H9 (cell line): ENCODE measurements around the gene KIF26B. TPM values are rescaled to one million over a fixed set of nuclear protein-coding genes. Genes with fewer than 3 reads are reported as not detected.

Experiments
- DNase-seq: peaks from one replicate; pipeline ENCODE4 v3.0.0-alpha.2; 2017
- H2AFZ ChIP-seq: one replicate; pipeline ENCODE4 v1.6.1; 2013; ENCODE audit warnings: mild to moderate bottlenecking, low read length, control low read depth, moderate library complexity
- H2AK5ac ChIP-seq: 2 replicates; pipeline ENCODE4 v1.6.1; 2013; ENCODE audit warnings: low read length, control low read depth, mixed read lengths; ENCODE audit not compliant: insufficient read length
- H2BK120ac ChIP-seq: one replicate; pipeline ENCODE4 v1.6.1; 2013; ENCODE audit warnings: low read depth, mild to moderate bottlenecking, low read length, control low read depth, inconsistent platforms; ENCODE audit not compliant: poor library complexity, severe bottlenecking
- H2BK12ac ChIP-seq: 2 replicates; pipeline ENCODE4 v1.6.1; 2013; ENCODE audit warnings: low read length, control low read depth, mixed read lengths, low read depth; ENCODE audit not compliant: insufficient read length
- H2BK15ac ChIP-seq: 2 replicates; pipeline ENCODE4 v1.6.1; 2013; ENCODE audit warnings: low read depth, low read length, control low read depth
- H2BK20ac ChIP-seq: one replicate; pipeline ENCODE4 v1.6.1; 2013; ENCODE audit warnings: low read depth, mild to moderate bottlenecking, low read length, control low read depth, inconsistent platforms; ENCODE audit not compliant: poor library complexity, severe bottlenecking
- H2BK5ac ChIP-seq: 2 replicates; pipeline ENCODE4 v1.6.1; 2013; ENCODE audit warnings: low read length, control low read depth, mixed read lengths; ENCODE audit not compliant: insufficient read length
- H3K14ac ChIP-seq: 2 replicates; pipeline ENCODE4 v1.6.1; 2013; ENCODE audit warnings: low read length, control low read depth; ENCODE audit not compliant: insufficient read depth
- H3K18ac ChIP-seq: 2 replicates; pipeline ENCODE4 v1.6.1; 2013; ENCODE audit warnings: low read depth, mild to moderate bottlenecking, mixed read lengths, low read length, control low read depth; ENCODE audit not compliant: insufficient read length
- H3K23ac ChIP-seq: 2 replicates; pipeline ENCODE4 v1.6.1; 2013; ENCODE audit warnings: low read length, control low read depth, mixed read lengths, low read depth; ENCODE audit not compliant: insufficient read length
- H3K23me2 ChIP-seq: 2 replicates; pipeline ENCODE4 v1.6.1; 2013; ENCODE audit warnings: low read depth, mild to moderate bottlenecking, mixed read lengths, low read length, control low read depth; ENCODE audit not compliant: insufficient read length, poor library complexity, severe bottlenecking
- H3K27ac ChIP-seq: 2 replicates; pipeline ENCODE4 v1.5.1; 2013; ENCODE audit warnings: low read length, control low read depth, mixed read lengths, low read depth; ENCODE audit not compliant: insufficient read length
- H3K27me3 ChIP-seq: 2 replicates; pipeline ENCODE4 v1.6.1; 2013; ENCODE audit warnings: low read length, control low read depth, inconsistent platforms; ENCODE audit not compliant: insufficient read depth
- H3K4ac ChIP-seq: 2 replicates; pipeline ENCODE4 v1.6.1; 2013; ENCODE audit warnings: low read depth, mild to moderate bottlenecking, control low read depth, inconsistent platforms, low read length, moderate library complexity
- H3K4me1 ChIP-seq: 2 replicates; pipeline ENCODE4 v1.6.1; 2013; ENCODE audit warnings: low read length, control low read depth, inconsistent platforms; ENCODE audit not compliant: insufficient read depth
- H3K4me2 ChIP-seq: 2 replicates; pipeline ENCODE4 v1.6.1; 2013; ENCODE audit warnings: low read length, control low read depth, mixed read lengths; ENCODE audit not compliant: insufficient read length, insufficient read depth
- H3K56ac ChIP-seq: 2 replicates; pipeline ENCODE4 v1.6.1; 2013; ENCODE audit warnings: low read depth, mild to moderate bottlenecking, mixed read lengths, low read length, control low read depth; ENCODE audit not compliant: insufficient read length
- H3K79me1 ChIP-seq: 2 replicates; pipeline ENCODE4 v1.6.1; 2013; ENCODE audit warnings: low read depth, mild to moderate bottlenecking, moderate library complexity, low read length, control low read depth, inconsistent platforms; ENCODE audit not compliant: insufficient read depth, poor library complexity, severe bottlenecking
- H3K79me2 ChIP-seq: 2 replicates; pipeline ENCODE4 v1.6.1; 2013; ENCODE audit warnings: low read length, control low read depth, inconsistent platforms; ENCODE audit not compliant: insufficient read depth
- H3K9ac ChIP-seq: 2 replicates; pipeline ENCODE4 v1.6.1; 2013; ENCODE audit warnings: low read length, control low read depth, mixed read lengths; ENCODE audit not compliant: insufficient read length; ENCODE audit errors: extremely low read depth
- H3K9me3 ChIP-seq: one replicate; pipeline ENCODE4 v1.6.1; 2013; ENCODE audit warnings: low read depth, low read length, inconsistent platforms; ENCODE audit not compliant: control insufficient read depth
- H3T11ph ChIP-seq: one replicate; pipeline ENCODE4 v1.6.1; 2013; ENCODE audit warnings: mild to moderate bottlenecking, low read length, control low read depth, inconsistent platforms
- H4K20me1 ChIP-seq: one replicate; pipeline ENCODE4 v1.6.1; 2013; ENCODE audit not compliant: control insufficient read depth, insufficient read length, insufficient read depth
- H4K5ac ChIP-seq: 2 replicates; pipeline ENCODE4 v1.6.1; 2013; ENCODE audit warnings: low read depth, mild to moderate bottlenecking, mixed read lengths, low read length, control low read depth; ENCODE audit not compliant: insufficient read length
- H4K8ac ChIP-seq: replicated peaks from 2 replicates; pipeline ENCODE4 v1.6.1; 2013; ENCODE audit warnings: low read length, control low read depth, mixed read lengths, low read depth; ENCODE audit not compliant: insufficient read length
- H4K91ac ChIP-seq: 2 replicates; pipeline ENCODE4 v1.6.1; 2013; ENCODE audit warnings: low read depth, mild to moderate bottlenecking, moderate library complexity, mixed read lengths, low read length, control low read depth; ENCODE audit not compliant: insufficient read length
- H3K27ac Mint-ChIP-seq, 3 experiments: 2 replicates in 2 of 3; 3 replicates in 1 of 3; pipeline ENCODE4 v1.8.0; 2020 to 2021; ENCODE audit warnings: mixed read lengths in 3 of 3, mild to moderate bottlenecking in 1 of 3, moderate library complexity in 1 of 3
- H3K27me3 Mint-ChIP-seq: 2 replicates; pipeline ENCODE4 v1.8.0; 2021; ENCODE audit warnings: low read depth, mild to moderate bottlenecking, moderate library complexity, mixed read lengths
- H3K36me3 Mint-ChIP-seq, 3 experiments: 2 replicates in 2 of 3; 3 replicates in 1 of 3; pipeline ENCODE4 v1.8.0; 2020 to 2021; ENCODE audit warnings: low read depth in 3 of 3, mixed read lengths in 3 of 3; ENCODE audit not compliant: insufficient read depth in 1 of 3
- H3K4me1 Mint-ChIP-seq, 2 experiments: 2 replicates each; pipeline ENCODE4 v1.8.0; 2020; ENCODE audit warnings: mixed read lengths in 2 of 2
- H3K4me3 Mint-ChIP-seq, 2 experiments: 2 replicates in 1 of 2; 3 replicates in 1 of 2; pipeline ENCODE4 v1.8.0; 2020 to 2021; ENCODE audit warnings: mild to moderate bottlenecking in 2 of 2, mixed read lengths in 2 of 2, moderate library complexity in 1 of 2
- H3K9me3 Mint-ChIP-seq, 2 experiments: 2 replicates in 1 of 2; 3 replicates in 1 of 2; pipeline ENCODE4 v1.8.0; 2020; ENCODE audit warnings: mild to moderate bottlenecking in 2 of 2, mixed read lengths in 2 of 2, moderate library complexity in 1 of 2
- WGBS: extraction: QIAGEN DNeasy Blood & Tissue Kit; methylation state at CpG from one replicate; pipeline ENCODE4 v1.1.7; 2013; ENCODE audit warnings: missing lambda C conversion rate, low lambda C conversion rate, mixed read lengths; ENCODE audit not compliant: insufficient read length; ENCODE audit errors: extremely low coverage; 5-methylcytosine and 5-hydroxymethylcytosine counted together
- total RNA-seq: library from RNA; stranded (reverse); gene quantifications from 2 replicates; pipeline ENCODE4 v1.2.1, GENCODE V29; 2021
- TF ChIP-seq, protein P1 (sequence below): fragments of 200-600 bp; sonication (generic); conservative IDR thresholded peaks from 3 replicates; pipeline ENCODE4 v1.8.0; 2021; ENCODE audit warnings: antibody characterized with exemption, mild to moderate bottlenecking

KIF26B gene
- total RNA-seq, 1 experiment from 2014 or later, result 0.13 TPM

GRCh38 chr1:245298781-245299180, 144.0 kb downstream of the KIF26B start:
- Histone ChIP-seq H2BK12ac (no peak overlapping the region), H3K18ac (no peak overlapping the region), H2AK5ac (no peak overlapping the region), H4K5ac (no peak overlapping the region), H3K23me2 (no peaks in the 10 kb centered on the region), H3K4me2 (no peak overlapping the region), H3K27me3 (no peaks in the 10 kb centered on the region), H3T11ph (no peak overlapping the region), H4K20me1 (no peaks in the 10 kb centered on the region), H2BK20ac (no peak overlapping the region), H3K4ac (no peak overlapping the region), H3K23ac (no peak overlapping the region), H3K14ac (no peak overlapping the region), H3K79me2 (no peaks in the 10 kb centered on the region), H3K9ac (no peak overlapping the region), H4K91ac (no peak overlapping the region), H2AFZ (no peak overlapping the region), H2BK120ac (no peak overlapping the region), H3K56ac (no peak overlapping the region), H4K8ac (no peak overlapping the region), H3K4me1 (no peaks in the 10 kb centered on the region), H3K79me1 (no peaks in the 10 kb centered on the region), H3K27ac (no peak overlapping the region), H2BK15ac (no peak overlapping the region), H2BK5ac (no peak overlapping the region), H3K9me3 (no peaks in the 10 kb centered on the region)
- no peak overlapping the region for H3K27ac Mint-ChIP-seq
- DNase-seq, result no peak
- no peaks in the 10 kb centered on the region; a peak in 2 of 5 replicates for H3K9me3 Mint-ChIP-seq
- TF ChIP-seq, protein P1, sequence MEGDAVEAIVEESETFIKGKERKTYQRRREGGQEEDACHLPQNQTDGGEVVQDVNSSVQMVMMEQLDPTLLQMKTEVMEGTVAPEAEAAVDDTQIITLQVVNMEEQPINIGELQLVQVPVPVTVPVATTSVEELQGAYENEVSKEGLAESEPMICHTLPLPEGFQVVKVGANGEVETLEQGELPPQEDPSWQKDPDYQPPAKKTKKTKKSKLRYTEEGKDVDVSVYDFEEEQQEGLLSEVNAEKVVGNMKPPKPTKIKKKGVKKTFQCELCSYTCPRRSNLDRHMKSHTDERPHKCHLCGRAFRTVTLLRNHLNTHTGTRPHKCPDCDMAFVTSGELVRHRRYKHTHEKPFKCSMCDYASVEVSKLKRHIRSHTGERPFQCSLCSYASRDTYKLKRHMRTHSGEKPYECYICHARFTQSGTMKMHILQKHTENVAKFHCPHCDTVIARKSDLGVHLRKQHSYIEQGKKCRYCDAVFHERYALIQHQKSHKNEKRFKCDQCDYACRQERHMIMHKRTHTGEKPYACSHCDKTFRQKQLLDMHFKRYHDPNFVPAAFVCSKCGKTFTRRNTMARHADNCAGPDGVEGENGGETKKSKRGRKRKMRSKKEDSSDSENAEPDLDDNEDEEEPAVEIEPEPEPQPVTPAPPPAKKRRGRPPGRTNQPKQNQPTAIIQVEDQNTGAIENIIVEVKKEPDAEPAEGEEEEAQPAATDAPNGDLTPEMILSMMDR, result no peak
- peaks cover 7% of the 10 kb centered on the region; the same call in 1 of the 2 replicates for H3K27me3 Mint-ChIP-seq
- WGBS, result no CpG with 5 or more reads among the region's 12 CpGs
- peaks cover 1% of the 10 kb centered on the region in 2 experiments; a peak in 1 of 4 replicates for H3K4me1 Mint-ChIP-seq
- no peaks in the 10 kb centered on the region; a peak in 1 of 7 replicates for H3K36me3 Mint-ChIP-seq
- no peak overlapping the region for H3K4me3 Mint-ChIP-seq
